GM12801 (cell line): ENCODE measurements around the gene ARNT2.

Experiments used
- CTCF ChIP-seq: IDR thresholded peaks from one replicate; pipeline ENCODE4 v1.5.1; 2011; ENCODE audit warnings: control low read depth; ENCODE audit not compliant: insufficient read length; ENCODE audit errors: extremely low read depth

The ARNT2 gene

GRCh38 chr15:80604583-80605575, 200.7 kb downstream of the ARNT2 start:
- TF ChIP-seq CTCF = no peak

- TF ChIP-seq CTCF = no peak
Observed at GRCh38 chr15:80605591-80606150, 201.5 kb downstream of the ARNT2 start.

- no peak for TF ChIP-seq CTCF
Observed at GRCh38 chr15:80606511-80607071, 202.4 kb downstream of the ARNT2 start.

- no peak for TF ChIP-seq CTCF
Observed at GRCh38 chr15:80607287-80607980, 203.3 kb downstream of the ARNT2 start.

GRCh38 chr15:80608688-80609087, 204.5 kb downstream of the ARNT2 start:
- TF ChIP-seq CTCF = no peak

GRCh38 chr15:80609091-80609490, 204.9 kb downstream of the ARNT2 start:
- no peak for TF ChIP-seq CTCF

- no peak for TF ChIP-seq CTCF
Observed at GRCh38 chr15:80609512-80609946, 205.3 kb downstream of the ARNT2 start.
